Tibial nerve (tissue), 3 donors: ENCODE data around the gene NEDD9.

Experiments used
- CTCF ChIP-seq, 5 experiments: fragments of 200-600 bp in 3 of 5; fragments of 450-650 bp in 2 of 5; sonication (generic) in 3 of 5; IDR thresholded peaks; one replicate each; pipeline ENCODE4 v1.5.1; 2016 to 2019; ENCODE audit warnings: antibody characterized with exemption in 5 of 5, mild to moderate bottlenecking in 3 of 5, moderate library complexity in 2 of 5
- POLR2A ChIP-seq, 2 donors: fragments of 450-650 bp; IDR thresholded peaks; one replicate each; pipeline ENCODE4 v1.6.1; 2017; ENCODE audit warnings: antibody characterized with exemption in 2 of 2, mild to moderate bottlenecking in 2 of 2, moderate library complexity in 2 of 2

- TF ChIP-seq CTCF (IDR thresholded peaks at IDR 0.05) (no peak), POLR2A (IDR thresholded peaks at IDR 0.05) (no peak)
Observed at GRCh38 chr6:11282245-11282644, 49.8 kb upstream of the NEDD9 start.
